Activated gamma-delta T cell (primary cell): ENCODE results near the gene DSEL.

Experiments used
- DNase-seq: peaks from one replicate; lab custom pipeline; 2025; lab: John Stamatoyannopoulos, UW

Gene DSEL

GRCh38 chr18:67500522-67501205 is 15.9 kb downstream of the DSEL start:
- DNase-seq, result no peak

- no peak for DNase-seq
Measured at GRCh38 chr18:67496469-67496868, 20.1 kb downstream of the DSEL start.

GRCh38 chr18:67486534-67486933 is 30.0 kb downstream of the DSEL start:
- no peak for DNase-seq

GRCh38 chr18:67485655-67486054 is 30.9 kb downstream of the DSEL start:
- DNase-seq, result no peak

GRCh38 chr18:67484458-67484857 is 32.1 kb downstream of the DSEL start:
- DNase-seq, result no peak

GRCh38 chr18:67483952-67484351 is 32.6 kb downstream of the DSEL start:
- no peak for DNase-seq

- DNase-seq, result no peak
Measured at GRCh38 chr18:67483237-67483636, 33.3 kb downstream of the DSEL start.

- DNase-seq, result no peak
Measured at GRCh38 chr18:67478249-67478648, 38.3 kb downstream of the DSEL start.

GRCh38 chr18:67477522-67477921 is 39.0 kb downstream of the DSEL start:
- no peak for DNase-seq

GRCh38 chr18:67476585-67476984 is 39.9 kb downstream of the DSEL start:
- no peak for DNase-seq

- no peak for DNase-seq
Measured at GRCh38 chr18:67475673-67476072, 40.8 kb downstream of the DSEL start.

GRCh38 chr18:67468038-67468437 is 48.5 kb downstream of the DSEL start:
- no peak for DNase-seq

- no peak for DNase-seq
Measured at GRCh38 chr18:67467188-67467587, 49.3 kb downstream of the DSEL start.

GRCh38 chr18:67464499-67464898 is 52.0 kb downstream of the DSEL start:
- no peak for DNase-seq

- no peak for DNase-seq
Measured at GRCh38 chr18:67463829-67464228, 52.7 kb downstream of the DSEL start.

- DNase-seq, result no peak
Measured at GRCh38 chr18:67456711-67457110, 59.8 kb downstream of the DSEL start.
